SK-N-MC (cell line): ENCODE results near the gene MRTFA.

Experiments
- EZH2 ChIP-seq: fragments of 200-600 bp; sonication (generic); IDR thresholded peaks from one replicate; pipeline ENCODE4 v1.6.1; 2017; ENCODE audit warnings: antibody characterized with exemption
- POLR2AphosphoS5 ChIP-seq: IDR thresholded peaks from 2 replicates; pipeline ENCODE4 v1.6.1; 2012; ENCODE audit warnings: mild to moderate bottlenecking, low read depth, low read length, borderline replicate concordance

DNA sequence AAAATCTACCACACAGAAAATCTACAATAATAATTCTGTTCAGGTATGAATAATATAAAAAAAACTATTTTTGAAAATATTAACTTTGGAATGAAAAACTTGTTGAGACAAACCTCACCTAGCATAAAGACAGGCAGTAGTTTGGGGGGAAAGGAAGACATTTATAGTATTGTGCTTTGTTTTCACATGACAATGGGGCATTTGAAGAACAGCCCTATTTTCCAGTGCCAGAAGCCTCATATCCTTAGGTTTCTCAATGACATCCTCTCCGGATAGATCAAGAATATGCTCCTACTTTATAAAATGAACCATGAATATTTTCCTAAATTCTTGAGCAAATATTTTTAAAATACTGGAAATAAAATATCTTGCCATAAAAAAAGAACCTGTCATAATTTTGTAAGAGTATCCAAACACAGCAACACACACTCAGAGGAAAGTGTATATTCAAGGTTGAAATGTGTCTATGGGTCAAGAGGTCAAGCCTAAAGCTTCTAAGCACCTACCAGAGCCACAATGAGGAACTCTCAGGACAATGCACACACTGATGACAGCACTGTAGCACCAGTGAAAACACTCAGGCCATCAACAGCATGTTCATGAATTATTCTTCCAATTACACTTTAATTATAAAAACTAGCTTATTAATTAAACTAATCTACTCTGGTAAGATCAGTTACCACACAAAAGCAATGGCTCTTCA is 68.7 kb downstream of the MRTFA start:
- no peak for TF ChIP-seq POLR2AphosphoS5
- TF ChIP-seq EZH2, result no peak
